ENCODE measurements around the gene PRKN.
"Not testable (repeated sequence)": the region's sequence is repeated elsewhere in the genome, so short reads cannot be mapped to it uniquely, and the experiment has no call there.

The PRKN gene

DNA sequence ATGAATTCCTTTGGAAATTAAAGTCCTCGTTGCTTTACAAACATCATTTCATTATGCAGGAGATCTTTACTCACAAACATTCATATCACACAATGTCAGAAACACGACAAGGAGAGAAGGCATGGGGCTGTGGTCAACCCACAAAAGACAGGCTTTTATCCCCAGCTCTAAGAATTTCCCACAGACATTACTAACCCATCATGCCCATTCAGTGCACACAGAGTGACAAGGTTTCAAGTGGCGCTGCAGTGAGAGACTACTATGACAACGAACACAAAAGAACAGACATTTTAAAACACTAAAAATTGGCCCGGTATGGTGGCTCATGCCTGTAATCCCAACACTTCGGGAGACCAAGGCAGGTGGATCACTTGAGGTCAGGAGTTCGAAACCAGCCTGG, 873.9 kb downstream of the PRKN start:
- no peak for ATAC-seq (ENCODE audit: low read depth)
- Histone ChIP-seq H3K4me1 (ENCODE audit: insufficient read depth, poor library complexity, severe bottlenecking) (no peaks in the 10 kb centered on the region), H3K27me3 (ENCODE audit: insufficient read depth, poor library complexity, severe bottlenecking) (no peaks in the 10 kb centered on the region), H3K36me3 (ENCODE audit: low read depth) (no peaks in the 10 kb centered on the region), H3K4me3 (ENCODE audit: severe bottlenecking) (no peak overlapping the region), H3K9me3 (ENCODE audit: severe bottlenecking) (no peaks in the 10 kb centered on the region), H3K27ac (ENCODE audit: poor library complexity, severe bottlenecking) (no peak overlapping the region)
- no peak for DNase-seq (ENCODE audit: low spot score)
- TF ChIP-seq, protein P1, sequence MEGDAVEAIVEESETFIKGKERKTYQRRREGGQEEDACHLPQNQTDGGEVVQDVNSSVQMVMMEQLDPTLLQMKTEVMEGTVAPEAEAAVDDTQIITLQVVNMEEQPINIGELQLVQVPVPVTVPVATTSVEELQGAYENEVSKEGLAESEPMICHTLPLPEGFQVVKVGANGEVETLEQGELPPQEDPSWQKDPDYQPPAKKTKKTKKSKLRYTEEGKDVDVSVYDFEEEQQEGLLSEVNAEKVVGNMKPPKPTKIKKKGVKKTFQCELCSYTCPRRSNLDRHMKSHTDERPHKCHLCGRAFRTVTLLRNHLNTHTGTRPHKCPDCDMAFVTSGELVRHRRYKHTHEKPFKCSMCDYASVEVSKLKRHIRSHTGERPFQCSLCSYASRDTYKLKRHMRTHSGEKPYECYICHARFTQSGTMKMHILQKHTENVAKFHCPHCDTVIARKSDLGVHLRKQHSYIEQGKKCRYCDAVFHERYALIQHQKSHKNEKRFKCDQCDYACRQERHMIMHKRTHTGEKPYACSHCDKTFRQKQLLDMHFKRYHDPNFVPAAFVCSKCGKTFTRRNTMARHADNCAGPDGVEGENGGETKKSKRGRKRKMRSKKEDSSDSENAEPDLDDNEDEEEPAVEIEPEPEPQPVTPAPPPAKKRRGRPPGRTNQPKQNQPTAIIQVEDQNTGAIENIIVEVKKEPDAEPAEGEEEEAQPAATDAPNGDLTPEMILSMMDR (IDR thresholded peaks at IDR 0.05; ENCODE audit: poor library complexity, severe bottlenecking) = no peak

DNA sequence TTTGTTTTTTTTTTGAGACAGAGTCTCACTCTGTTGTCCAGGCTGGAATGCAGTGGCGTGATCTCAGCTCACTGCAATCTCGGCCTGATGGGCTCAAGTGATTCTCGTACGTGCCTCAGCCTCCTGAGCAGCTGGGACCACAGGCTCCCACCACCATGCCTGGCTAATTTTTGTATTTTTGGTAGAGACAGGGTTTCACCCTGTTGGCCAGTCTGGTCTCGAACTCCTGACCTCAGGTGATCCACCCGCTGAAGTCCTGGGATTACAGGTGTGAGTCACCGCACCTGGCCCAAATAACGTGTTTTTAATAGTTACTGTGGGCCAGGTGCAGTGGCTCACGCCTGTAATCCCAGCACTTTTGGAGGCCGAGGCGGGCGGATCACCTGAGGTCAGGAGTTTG, 876.1 kb downstream of the PRKN start:
- not testable (repeated sequence) for H3K36me3 ChIP-seq (ENCODE audit: low read depth)

DNA sequence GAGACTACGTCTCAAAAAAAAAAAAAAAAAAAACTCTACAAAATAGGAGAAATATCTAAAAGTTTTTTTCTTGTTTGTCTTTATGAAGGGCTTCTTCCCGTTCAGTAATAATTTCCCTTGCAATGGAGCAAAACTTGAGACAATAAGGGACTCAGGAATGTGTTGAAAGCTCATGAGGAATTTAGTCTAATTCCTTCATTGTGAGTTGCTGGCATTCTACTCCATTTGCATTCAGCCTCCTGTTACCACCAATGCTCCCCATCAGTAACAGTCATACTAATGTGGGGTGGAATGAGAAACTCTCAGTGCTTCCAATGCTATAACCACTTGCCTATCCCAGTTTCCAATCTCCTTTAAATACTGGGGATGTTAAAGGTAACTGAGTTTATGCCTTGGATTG, 877.0 kb downstream of the PRKN start:
- no peak overlapping the region for H3K4me3 ChIP-seq (ENCODE audit: severe bottlenecking)
- no peaks in the 10 kb centered on the region for H3K9me3 ChIP-seq (ENCODE audit: severe bottlenecking)
- DNase-seq (ENCODE audit: low spot score) = no peak
- TF ChIP-seq, protein P1 (IDR thresholded peaks at IDR 0.05; ENCODE audit: poor library complexity, severe bottlenecking) = no peak
- ATAC-seq (ENCODE audit: low read depth) = no peak
- H3K27me3 ChIP-seq (ENCODE audit: insufficient read depth, poor library complexity, severe bottlenecking) = no peaks in the 10 kb centered on the region
- H3K4me1 ChIP-seq (ENCODE audit: insufficient read depth, poor library complexity, severe bottlenecking) = no peaks in the 10 kb centered on the region
- H3K36me3 ChIP-seq (ENCODE audit: low read depth) = no peaks in the 10 kb centered on the region
- no peak overlapping the region for H3K27ac ChIP-seq (ENCODE audit: poor library complexity, severe bottlenecking)

More for the DNA sequence above, 876.1 kb downstream of the PRKN start:
- H3K4me3 ChIP-seq (ENCODE audit: severe bottlenecking); DNase-seq (ENCODE audit: low spot score); H3K27ac ChIP-seq (ENCODE audit: poor library complexity, severe bottlenecking); H3K27me3 ChIP-seq (ENCODE audit: insufficient read depth, poor library complexity, severe bottlenecking); ATAC-seq (ENCODE audit: low read depth); H3K4me1 ChIP-seq (ENCODE audit: insufficient read depth, poor library complexity, severe bottlenecking); H3K9me3 ChIP-seq (ENCODE audit: severe bottlenecking): not testable (repeated sequence)

DNA sequence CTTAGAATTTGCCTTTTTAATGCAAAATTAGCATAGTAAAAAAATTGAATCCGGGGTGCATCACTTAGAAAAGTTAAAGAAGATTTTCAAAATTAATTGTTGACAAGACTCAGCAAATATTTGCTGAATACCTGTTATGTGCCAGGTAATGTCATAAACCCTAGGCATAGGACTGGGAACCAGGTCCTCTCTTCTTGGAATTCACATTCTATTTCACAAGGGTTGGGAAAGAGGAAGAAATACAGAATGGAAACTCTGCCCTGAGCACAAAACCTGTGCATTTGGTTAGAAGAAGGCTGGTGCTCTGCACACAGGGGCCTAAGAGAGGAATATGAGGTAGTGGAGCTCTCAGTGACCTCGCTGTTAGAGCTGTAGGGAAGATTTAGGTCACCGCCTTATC, 879.9 kb downstream of the PRKN start:
- DNase-seq (ENCODE audit: low spot score) (no peak), ATAC-seq (ENCODE audit: low read depth) (no peak)
- TF ChIP-seq, protein P1 (IDR thresholded peaks at IDR 0.05; ENCODE audit: poor library complexity, severe bottlenecking) = no peak

DNA sequence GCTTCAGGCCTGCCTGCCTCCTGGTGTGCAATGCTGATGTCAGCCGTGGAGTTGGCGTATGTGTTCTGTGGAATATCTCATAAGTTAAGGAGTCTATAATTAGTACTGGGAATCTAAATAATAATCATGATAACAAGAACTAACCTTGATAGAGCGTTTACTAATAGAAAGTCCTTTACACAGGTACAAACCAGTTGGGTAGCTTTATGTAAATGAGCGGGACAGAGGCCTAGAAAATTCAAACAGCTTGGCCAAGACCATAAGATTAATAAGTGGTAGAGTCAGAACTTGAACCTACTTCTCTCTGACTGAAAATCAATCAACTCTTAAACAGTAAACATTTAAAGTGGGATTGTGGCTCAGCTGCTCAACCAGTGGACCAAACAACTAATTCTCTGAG, 882.8 kb downstream of the PRKN start:
- TF ChIP-seq, protein P1 (IDR thresholded peaks at IDR 0.05; ENCODE audit: poor library complexity, severe bottlenecking) = no peak
- no peak for ATAC-seq (ENCODE audit: low read depth)
- no peak overlapping the region for H3K27ac ChIP-seq (ENCODE audit: poor library complexity, severe bottlenecking)

More for the DNA sequence above, 879.9 kb downstream of the PRKN start:
- H3K27me3 ChIP-seq (ENCODE audit: insufficient read depth, poor library complexity, severe bottlenecking) = no peaks in the 10 kb centered on the region
- no peaks in the 10 kb centered on the region for H3K9me3 ChIP-seq (ENCODE audit: severe bottlenecking)
- H3K27ac ChIP-seq (ENCODE audit: poor library complexity, severe bottlenecking) = no peak overlapping the region
- no peaks in the 10 kb centered on the region for H3K36me3 ChIP-seq (ENCODE audit: low read depth)
- H3K4me3 ChIP-seq (ENCODE audit: severe bottlenecking) = no peak overlapping the region
- no peaks in the 10 kb centered on the region for H3K4me1 ChIP-seq (ENCODE audit: insufficient read depth, poor library complexity, severe bottlenecking)

More for the DNA sequence above, 882.8 kb downstream of the PRKN start:
- H3K9me3 ChIP-seq (ENCODE audit: severe bottlenecking) = no peaks in the 10 kb centered on the region
- H3K36me3 ChIP-seq (ENCODE audit: low read depth) = no peaks in the 10 kb centered on the region
- H3K4me3 ChIP-seq (ENCODE audit: severe bottlenecking) = no peak overlapping the region
- H3K27me3 ChIP-seq (ENCODE audit: insufficient read depth, poor library complexity, severe bottlenecking) = no peaks in the 10 kb centered on the region
- no peak for DNase-seq (ENCODE audit: low spot score)
- H3K4me1 ChIP-seq (ENCODE audit: insufficient read depth, poor library complexity, severe bottlenecking) = no peaks in the 10 kb centered on the region
